Vagina (tissue), 2 donors: ENCODE results near the gene TTC23L.

Experiments used
- CTCF ChIP-seq, 3 experiments: fragments of 450-650 bp in 2 of 3; fragments of 200-600 bp in 1 of 3; sonication (generic) in 1 of 3; IDR thresholded peaks; one replicate each; pipeline ENCODE4 v1.5.1; 2017 to 2019; ENCODE audit warnings: antibody characterized with exemption in 3 of 3, mild to moderate bottlenecking in 2 of 3, moderate library complexity in 2 of 3
- POLR2A ChIP-seq, 2 donors: fragments of 450-650 bp; IDR thresholded peaks; one replicate each; pipeline ENCODE4 v1.6.1; 2017; ENCODE audit warnings: antibody characterized with exemption in 2 of 2, mild to moderate bottlenecking in 2 of 2, moderate library complexity in 2 of 2

GRCh38 chr5:34838785-34839714, at the start of gene TTC23L:
- TF ChIP-seq POLR2A (IDR thresholded peaks at IDR 0.05) (peak in 1 of 2 donors; percentile 1), CTCF (IDR thresholded peaks at IDR 0.05) (no peak)
